GM13976 (cell line): ENCODE data around the gene CDC42EP3.

Experiments used
- DNase-seq: peaks from one replicate; pipeline ENCODE4 v3.0.0; 2012; ENCODE audit warnings: low spot score
- in situ Hi-C: fragments of 300-500 bp; cut with MboI; formaldehyde crosslinking; loops from one replicate; pipeline ENCODE4 v1.12.0; 2022; ENCODE audit warnings: low sequenced_read_pairs, mixed read lengths, inconsistent platforms; ENCODE audit not compliant: unreplicated experiment
- TF ChIP-seq, protein P1 (sequence below): IDR thresholded peaks from 2 replicates; pipeline ENCODE4 v1.5.1; 2012; ENCODE audit warnings: borderline replicate concordance, mild to moderate bottlenecking; ENCODE audit not compliant: insufficient read depth; ENCODE audit errors: extremely low read depth, missing control alignments, control extremely low read depth

The CDC42EP3 gene

DNA sequence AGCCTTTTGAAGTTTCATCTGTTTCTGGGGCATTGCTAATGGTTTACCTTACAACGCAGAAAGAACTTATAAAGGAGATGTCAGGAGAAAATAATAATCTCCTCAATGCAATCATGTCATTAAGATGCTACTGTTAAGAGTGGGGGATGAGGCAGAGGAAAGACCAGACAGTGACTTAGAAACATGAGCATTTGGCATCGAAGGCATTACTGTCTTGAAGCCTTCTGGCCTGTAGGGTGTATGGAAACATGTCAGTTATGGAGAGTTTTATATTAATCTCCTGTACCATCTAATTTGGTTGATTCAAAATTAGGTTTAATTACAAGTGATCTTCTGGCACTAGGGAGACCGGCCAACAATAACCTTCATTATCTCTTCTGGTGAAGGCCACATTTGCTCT lies 32.5 kb downstream of the CDC42EP3 start:
- no peak for DNase-seq
- in situ Hi-C loops, result no loop called here
- TF ChIP-seq, protein P1, sequence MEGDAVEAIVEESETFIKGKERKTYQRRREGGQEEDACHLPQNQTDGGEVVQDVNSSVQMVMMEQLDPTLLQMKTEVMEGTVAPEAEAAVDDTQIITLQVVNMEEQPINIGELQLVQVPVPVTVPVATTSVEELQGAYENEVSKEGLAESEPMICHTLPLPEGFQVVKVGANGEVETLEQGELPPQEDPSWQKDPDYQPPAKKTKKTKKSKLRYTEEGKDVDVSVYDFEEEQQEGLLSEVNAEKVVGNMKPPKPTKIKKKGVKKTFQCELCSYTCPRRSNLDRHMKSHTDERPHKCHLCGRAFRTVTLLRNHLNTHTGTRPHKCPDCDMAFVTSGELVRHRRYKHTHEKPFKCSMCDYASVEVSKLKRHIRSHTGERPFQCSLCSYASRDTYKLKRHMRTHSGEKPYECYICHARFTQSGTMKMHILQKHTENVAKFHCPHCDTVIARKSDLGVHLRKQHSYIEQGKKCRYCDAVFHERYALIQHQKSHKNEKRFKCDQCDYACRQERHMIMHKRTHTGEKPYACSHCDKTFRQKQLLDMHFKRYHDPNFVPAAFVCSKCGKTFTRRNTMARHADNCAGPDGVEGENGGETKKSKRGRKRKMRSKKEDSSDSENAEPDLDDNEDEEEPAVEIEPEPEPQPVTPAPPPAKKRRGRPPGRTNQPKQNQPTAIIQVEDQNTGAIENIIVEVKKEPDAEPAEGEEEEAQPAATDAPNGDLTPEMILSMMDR, result no peak

DNA sequence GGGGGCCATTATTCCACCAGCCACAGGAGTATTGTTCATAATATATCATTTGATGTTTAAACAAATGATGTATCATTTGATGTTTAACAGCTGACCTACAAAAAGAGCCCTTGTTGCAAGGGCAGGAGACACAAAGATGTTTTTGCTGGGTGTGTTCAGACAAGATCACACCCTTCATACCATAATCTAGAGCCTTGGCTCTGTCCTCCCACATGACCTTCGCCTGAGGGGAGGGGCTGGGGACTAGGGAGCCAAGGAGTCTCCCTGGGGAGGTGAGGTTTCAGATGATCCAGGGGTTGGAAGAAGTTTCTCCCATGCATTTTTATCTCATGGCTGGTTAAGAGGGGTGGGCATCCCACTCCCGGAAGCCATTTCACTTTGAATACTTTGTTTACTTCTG lies 33.5 kb downstream of the CDC42EP3 start:
- DNase-seq, result no peak
- TF ChIP-seq, protein P1, result no peak
- in situ Hi-C loops, result no loop called here

DNA sequence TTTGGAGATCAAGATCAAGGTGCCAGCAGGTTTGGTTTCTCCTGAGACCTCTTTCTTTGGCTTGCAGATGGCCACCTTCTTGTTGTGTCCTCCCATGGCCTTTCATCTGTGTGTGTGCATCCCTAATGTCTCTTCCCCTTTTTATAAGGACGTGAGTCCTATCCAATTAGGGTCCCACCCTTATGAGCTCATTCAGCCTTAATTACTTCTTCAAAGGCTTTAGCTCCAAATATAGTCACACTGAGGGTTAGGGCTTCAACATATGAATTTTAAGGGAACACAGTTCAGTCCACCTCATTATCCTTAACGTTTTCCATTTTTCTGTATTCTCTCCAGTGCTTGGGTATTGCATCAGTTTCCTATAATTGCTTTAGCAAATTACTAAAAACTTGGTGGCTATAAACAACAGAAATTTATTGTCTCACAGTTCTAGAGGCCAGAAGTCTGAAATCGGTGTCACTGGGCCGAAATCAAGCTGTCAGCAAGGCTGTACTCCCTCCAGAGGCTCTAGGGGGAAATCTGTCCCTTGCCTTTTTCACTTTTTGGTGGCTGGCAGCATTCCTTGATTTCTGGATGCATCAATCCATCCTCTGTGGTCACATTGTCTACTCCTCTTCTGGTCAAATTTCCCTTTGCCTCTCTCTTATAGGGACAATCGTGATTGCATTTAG lies 34.1 kb downstream of the CDC42EP3 start:
- in situ Hi-C loops, result no loop called here
- TF ChIP-seq, protein P1, result no peak
- no peak for DNase-seq

DNA sequence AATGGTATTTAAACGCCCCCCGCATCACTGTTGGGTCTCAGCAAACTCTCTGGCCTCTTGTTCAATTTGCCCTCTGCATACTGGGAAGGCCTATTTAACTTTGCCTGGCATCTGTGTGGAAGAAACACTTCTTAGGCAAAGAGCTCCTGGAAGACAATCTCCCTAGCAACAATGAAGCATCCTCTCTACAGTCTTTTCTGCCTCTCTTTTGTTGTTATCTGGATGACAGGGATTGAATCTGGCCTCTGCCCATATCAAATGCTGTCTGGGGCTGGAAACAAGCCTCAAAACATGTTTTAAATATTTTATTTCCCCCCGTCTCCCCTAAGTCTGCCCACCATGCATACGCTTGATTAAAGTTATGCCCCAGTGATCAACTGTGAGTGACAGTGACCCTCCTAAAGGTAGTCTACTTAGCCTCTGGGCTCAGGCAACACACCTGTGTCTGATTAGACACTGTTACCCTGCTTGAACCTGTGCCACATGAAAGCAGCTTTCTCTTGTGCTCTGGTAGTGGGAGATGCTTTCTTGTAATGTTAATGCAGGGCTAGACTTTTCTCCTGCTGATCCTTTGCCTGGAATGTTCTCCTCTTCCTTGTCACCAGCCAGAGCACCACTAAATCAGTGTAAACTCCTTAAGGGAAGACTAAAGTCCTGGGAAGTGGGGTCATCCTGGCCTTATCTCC lies 34.9 kb downstream of the CDC42EP3 start:
- in situ Hi-C loops, result no loop called here
- TF ChIP-seq, protein P1, result no peak

DNA sequence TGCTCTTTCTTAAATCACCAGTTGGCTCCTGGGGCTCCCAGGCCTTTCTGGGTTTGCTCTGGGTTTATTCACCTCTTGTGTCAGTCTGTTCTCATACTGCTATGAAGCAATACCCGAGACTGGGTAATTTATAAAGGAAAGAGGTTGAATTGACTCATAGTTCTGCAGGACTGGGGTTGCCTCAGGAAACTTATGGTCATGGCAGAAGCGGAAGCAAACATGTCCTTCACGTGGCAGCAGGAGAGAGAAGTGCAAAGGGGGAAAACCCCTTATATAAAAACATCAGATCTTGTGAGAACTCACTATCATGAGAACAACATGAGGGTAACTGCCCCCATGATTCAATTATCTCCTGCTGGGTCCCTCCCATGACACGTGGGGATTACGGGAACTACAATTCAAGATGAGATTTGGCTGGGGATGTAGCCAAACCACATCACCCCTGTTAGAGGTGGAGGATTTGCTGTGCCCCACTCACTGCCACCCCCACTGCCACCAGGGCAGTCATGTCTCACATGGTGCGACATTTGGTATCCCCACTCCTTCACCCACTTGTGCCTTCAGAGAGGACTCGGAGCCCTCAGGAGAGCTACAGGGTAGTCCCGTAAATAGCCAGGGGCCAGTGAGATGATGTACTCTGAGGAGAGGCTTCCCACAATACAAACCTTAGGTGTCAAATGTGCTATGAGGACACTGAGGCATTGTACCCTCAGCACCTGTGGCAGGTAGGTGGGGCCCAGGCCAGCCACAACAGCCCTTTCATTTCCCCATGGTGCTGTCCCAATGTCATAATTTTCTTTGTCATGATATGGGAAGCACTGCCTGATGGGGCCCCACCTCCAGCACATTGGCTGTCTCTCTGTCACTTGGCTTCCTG lies 35.7 kb downstream of the CDC42EP3 start:
- DNase-seq, result no peak
- in situ Hi-C loops, result no loop called here
- TF ChIP-seq, protein P1, result no peak

More for the DNA sequence above, 34.9 kb downstream of the CDC42EP3 start:
- no peak for DNase-seq

DNA sequence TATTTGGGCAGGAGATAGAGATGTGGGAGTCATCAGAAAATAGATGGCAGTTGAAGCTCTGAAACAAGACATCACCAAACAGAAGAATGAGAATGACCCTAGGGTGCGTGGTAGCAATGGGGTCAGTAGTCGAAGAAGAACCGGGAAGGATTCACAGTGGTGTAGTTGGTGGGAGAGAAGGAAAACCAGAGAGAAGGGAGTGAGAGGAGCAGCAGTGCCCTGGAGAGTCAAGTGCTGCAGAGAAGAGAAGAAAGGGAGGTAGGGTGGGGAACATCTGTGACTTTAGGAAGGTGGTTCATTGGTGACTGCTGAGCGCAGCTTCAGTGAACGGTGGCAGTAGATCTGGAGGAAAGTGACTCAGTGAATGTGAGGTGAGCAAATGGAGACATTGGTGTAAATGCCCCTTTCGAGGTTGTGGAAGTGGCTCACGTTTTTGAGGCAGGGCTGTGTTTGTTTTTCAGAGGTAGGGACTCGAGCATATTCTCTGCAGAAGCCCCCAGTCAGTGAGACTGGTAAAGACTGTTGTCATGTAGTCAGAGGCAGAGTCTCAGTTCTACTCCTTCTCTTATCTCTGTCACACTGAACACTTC lies 36.4 kb downstream of the CDC42EP3 start:
- in situ Hi-C loops, result no loop called here
- TF ChIP-seq, protein P1, result no peak
- DNase-seq, result no peak
